ENCODE data around the gene AMDHD2.
"Not testable (repeated sequence)": the region's sequence is repeated elsewhere in the genome, so short reads cannot be mapped to it uniquely, and the experiment has no call there.

AMDHD2 gene

GRCh38 chr16:2520097-2520783 lies at the start of gene AMDHD2:
TSS of gene AMDHD2 (plus strand) at chr16:2520371. CDS start at chr16:2520459, 88 bp downstream.
- DNase-seq, result peak; percentile 90

- peak; percentile 13 for DNase-seq
Measured at GRCh38 chr16:2470603-2471015, 49.6 kb upstream of the AMDHD2 start.

DNA sequence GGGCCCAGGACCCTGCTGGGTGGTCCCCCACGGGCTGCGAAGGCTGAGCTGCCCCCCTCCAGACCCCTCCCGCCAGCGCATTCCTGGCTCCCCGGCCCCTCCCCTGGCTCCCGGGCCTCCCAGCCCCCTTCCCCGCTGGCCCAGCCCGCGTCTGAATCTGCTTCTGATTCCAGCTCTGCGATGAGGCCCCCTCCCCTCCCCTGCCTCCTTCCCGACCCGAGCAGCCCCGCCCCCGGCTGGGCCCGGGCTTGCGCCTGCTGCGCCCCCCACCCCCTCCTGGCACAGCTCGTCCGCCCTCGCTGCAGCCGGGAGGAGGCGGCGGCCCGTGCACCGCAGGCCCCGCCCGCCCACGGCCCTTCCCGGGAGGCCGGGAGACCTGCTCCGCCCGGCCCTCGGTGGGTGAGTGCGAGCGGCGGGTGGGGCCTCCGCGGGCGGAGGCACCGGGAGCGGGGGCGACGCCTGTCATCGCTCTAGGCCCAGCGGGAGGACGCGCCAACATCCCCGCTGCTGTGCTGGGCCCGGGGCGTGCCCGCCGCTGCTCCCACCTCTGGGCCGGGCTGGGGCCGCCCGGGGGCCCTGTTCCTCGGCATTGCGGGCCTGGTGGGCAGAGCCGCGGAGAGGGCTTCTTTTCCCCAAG lies 49.0 kb upstream of the AMDHD2 start, which contains the start of gene NTN3:
Gene NTN3 (plus strand): TSS at position 282 of the 637 bp plus-strand sequence. CDS start 405 bp downstream, outside the sequence.
- peak; percentile 33 for DNase-seq

- DNase-seq, result no peak
Measured at GRCh38 chr16:2471653-2472487, 48.3 kb upstream of the AMDHD2 start.

GRCh38 chr16:2472488-2472864 lies 47.7 kb upstream of the AMDHD2 start:
- no peak for DNase-seq

DNA sequence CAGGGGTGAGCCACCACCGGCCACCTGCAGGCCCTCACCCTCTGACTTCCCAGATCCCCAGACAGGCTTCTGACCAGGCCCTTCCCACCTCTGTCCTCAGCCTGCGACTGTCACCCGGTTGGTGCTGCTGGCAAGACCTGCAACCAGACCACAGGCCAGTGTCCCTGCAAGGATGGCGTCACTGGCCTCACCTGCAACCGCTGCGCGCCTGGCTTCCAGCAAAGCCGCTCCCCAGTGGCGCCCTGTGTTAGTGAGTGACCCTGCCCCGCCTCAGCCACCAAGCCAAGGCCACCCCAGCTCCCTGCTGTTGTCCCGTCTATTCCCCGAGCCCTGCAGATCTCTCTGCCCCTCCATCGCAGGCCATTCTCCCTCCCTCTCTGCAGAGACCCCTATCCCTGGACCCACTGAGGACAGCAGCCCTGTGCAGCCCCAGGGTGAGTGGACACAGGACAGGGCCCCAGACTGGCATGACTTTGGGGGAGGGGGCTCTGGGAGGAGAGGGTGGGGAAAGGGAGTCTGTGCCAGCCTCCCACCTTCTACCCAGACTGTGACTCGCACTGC lies 47.2 kb upstream of the AMDHD2 start:
- no peak for DNase-seq

DNA sequence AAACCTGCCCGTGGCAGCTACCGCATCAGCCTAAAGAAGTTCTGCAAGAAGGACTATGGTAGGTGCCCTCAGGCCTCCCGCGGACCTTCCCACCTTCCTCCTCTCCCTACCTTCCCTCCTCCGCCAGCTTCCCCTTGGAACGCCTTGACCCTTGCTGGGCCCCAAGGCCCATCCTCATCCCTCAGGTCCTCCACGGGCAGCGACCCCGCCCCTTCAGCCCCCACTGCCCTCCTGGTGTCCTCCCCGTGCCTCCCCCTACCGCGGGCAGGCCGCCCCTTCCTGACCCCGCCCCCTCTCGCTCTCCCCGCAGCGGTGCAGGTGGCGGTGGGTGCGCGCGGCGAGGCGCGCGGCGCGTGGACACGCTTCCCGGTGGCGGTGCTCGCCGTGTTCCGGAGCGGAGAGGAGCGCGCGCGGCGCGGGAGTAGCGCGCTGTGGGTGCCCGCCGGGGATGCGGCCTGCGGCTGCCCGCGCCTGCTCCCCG lies 46.7 kb upstream of the AMDHD2 start:
- no peak for DNase-seq

DNA sequence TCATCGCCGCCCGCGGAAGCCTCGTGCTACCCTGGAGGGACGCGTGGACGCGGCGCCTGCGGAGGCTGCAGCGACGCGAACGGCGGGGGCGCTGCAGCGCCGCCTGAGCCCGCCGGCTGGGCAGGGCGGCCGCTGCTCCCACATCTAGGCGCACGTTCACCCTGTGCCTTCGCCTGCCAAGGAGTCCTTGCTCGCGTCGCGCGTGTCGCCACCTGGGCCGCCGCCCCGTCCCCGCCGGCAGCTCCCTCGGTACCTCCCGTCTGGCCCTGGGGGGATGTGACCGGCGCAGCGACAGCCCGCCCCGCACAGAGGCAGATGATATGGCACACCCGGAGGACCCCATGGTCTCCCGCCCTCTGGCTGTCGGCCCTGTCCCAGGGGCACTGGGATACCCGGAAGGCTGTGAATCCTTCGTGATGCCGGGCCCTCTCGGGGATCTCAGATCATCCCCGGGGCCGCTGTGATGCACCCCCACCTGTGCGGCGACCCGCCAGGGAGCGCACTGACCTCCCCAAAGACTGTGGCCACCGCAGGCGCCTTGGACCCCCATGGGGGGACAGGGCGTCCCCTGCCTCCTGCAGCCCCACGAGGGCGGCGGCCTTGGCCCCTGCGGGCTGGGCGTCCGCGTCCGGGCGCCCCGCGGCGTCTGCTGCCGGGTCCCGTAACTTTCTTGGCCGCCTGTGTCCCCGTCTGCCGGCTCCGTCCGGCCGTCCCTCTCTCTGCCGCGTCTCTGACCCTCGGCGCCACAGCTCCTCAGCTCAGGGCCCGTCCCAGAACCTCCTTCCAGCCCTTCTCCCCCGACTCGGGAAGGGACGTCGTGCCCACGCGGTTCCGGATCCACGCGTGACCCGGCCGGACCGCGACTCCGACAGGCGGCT lies 45.9 kb upstream of the AMDHD2 start:
- DNase-seq, result peak; percentile 22

- DNase-seq, result peak; percentile 83
Measured at GRCh38 chr16:2474877-2475412, 45.2 kb upstream of the AMDHD2 start, which contains the start of gene TBC1D24. TSS of gene TBC1D24 (plus strand) at chr16:2475127. CDS start at chr16:2496149, 21,022 bp downstream.

DNA sequence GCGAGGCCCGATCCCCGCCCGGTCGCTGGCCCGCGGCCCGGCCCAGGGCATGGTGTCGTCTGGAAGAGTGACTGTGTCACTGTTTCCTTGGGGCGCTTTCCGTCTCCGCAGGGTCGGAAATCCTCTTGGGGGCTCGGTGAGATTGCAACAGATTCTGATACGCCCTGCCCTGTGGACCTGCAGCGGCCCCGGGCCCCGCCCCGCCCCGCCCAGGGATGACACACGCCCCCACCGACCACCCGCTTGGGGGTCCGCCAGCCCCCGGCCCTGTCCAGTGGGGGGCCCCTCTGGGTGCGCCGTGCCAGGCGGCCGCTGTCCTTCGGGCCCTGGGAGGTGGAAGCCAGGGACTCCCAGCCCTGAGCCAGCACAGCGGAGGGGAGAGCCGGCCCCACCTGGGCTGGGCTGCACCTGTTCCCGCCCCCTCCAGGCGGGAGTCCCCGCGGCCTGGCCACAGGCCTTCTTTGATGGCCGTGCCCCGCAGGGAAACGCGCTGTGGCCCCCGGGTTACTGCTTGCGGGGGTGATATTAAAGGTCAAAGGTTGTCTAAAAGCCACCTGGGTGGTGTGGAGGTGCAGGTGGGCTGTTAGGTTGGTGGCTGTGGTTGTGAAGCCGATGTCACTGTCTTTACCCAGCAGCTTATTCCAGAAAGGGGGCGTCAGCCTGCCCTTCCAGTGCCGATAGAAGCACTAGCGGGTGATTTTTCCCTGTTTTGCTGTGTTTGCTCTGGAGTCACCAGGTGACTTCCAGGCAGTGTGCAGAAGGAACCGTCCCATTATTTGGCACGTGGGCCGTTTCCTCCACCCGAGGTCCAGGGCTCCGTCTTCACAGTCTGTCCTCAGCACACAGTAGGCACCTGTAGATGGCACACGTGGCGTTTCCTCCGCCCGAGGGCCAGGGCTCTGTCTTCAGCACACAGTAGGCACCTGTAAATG lies 44.5 kb upstream of the AMDHD2 start:
- DNase-seq, result no peak

DNA sequence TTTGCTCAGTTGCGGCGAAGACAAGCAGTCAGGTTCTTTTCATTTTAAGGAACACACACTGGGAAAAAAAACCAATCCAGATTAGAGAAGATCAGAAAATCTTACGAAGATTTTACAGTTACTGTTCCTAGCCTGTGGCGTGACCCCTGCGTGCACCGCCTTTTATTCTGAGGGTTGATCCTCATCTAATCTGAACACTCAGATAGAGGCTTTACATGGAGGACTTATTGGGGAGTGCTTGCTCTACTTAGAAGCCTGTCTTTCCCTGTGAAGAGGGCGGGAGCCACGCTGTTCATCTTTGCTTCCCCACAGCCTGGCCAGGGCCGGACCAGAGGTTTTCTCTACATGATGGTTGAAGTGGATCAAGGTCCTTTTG lies 43.8 kb upstream of the AMDHD2 start:
- DNase-seq, result no peak

GRCh38 chr16:2476741-2477140 lies 43.4 kb upstream of the AMDHD2 start:
- no peak for DNase-seq

- no peak for DNase-seq
Measured at GRCh38 chr16:2477327-2477726, 42.8 kb upstream of the AMDHD2 start.

GRCh38 chr16:2478279-2478678 lies 41.9 kb upstream of the AMDHD2 start:
- DNase-seq, result no peak

GRCh38 chr16:2479996-2480395 lies 40.2 kb upstream of the AMDHD2 start:
- not testable (repeated sequence) for DNase-seq

DNA sequence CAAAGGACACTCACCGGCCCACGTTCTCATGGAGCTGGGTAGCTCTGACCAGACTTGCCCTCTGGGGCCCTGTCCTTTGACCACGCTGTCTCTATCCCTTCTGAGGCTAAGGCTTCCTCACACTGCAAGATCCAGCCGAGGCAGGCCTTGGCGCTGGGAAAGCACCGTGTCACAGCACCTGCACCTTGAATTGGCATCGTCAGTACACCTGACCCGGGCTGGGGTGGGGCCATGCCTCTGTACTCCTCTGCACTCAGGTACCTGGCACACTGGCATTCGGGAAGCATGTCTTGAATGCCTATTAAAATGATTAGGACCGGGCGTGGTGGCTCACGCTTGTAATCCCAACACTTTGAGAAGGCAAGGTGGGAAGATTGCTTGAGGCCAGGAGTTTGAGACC lies 39.2 kb upstream of the AMDHD2 start:
- DNase-seq, result no peak

DNA sequence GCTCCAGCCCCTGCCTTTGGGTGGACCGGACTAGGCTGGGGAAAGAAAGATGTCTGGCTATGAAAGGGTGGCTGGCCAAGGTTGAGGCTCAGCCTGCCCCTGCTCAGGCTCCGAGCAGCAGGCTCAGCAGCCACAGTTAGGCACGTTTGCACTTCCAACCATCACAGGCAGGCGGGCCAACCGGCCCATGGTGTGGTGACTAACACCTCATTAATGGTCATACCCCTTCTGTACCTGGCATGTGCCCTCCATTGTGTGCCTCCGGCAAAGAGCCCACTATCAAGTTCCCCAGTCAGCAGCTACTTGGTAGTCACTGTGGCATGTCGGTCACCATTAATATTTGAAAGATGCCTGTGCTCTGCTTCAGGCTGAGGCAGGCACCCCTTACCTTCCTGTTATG lies 38.5 kb upstream of the AMDHD2 start:
- no peak for DNase-seq

DNA sequence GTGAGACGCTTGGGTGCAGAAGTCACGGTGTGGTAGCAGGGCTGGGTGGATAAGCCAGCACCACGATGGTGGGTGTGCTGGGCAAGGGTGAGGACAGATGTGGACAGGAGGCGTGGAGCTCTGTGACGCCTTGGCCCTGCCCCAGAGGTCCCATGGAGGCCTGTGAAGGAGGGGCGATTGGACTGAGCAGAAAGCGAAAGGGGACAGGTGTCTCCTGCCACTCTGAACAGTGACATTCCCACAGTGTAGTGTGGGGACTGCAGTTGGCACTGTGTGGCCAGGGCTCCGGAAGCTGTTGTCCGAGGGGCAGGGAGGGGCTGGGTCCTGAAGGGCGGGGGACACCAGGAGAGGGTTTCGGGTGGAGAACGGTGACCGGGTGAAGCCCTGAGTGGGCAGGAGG lies 37.9 kb upstream of the AMDHD2 start:
- no peak for DNase-seq

DNA sequence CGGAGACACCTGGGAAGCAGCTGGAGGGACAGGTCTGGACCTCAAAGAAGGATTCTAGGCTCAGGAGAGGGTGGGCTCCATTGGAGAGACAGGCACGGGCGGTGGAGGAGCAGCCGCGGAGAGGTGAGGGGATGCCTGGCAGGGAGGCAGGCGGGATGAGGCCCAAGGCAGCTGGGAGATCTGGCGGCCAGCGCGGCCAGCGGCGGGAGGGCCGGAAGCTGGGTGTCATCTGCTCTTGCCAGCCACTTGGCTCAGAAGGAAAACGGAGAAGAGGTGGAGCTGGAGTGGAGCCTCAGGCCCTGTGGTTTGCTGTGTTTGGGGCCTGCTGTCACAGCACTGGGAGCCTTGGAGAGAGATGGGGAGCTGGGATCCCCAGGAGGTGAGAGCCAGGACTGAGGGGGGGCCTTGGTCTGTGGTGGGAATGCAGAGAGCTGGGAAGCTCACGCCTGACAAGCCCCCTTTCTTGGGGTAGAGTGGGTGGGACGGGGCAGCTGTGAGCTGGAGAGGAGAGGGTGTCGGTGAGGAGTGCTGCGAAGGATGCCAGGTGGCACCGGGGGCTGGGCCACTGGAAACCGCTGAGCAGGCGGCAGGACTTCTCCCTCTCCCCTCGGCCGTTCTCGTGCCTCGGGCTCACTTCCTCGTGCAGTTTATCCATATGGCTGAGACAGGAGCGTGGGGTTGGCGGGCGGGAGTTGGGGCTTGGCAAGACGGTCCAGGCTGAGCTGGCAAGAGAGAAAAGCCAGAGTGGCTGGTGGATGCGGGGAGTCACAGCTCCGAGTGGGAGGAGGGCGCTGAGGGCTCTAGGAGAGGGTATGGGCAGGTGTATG lies 37.2 kb upstream of the AMDHD2 start:
- peak; percentile 62 for DNase-seq

All from fibroblast of upper back skin (primary cell).